Activated CD4-positive, alpha-beta T cell treated with anti-CD3 and anti-CD28 coated beads for 4 hours (primary cell): ENCODE measurements around the gene ACTA1.
"Not testable (repeated sequence)": the region's sequence is repeated elsewhere in the genome, so short reads cannot be mapped to it uniquely, and the experiment has no call there.

ENCODE experiments used
- DNase-seq, 2 donors: peaks; one replicate each; pipeline ENCODE4 v3.0.0-alpha.2; 2020

ACTA1 gene

GRCh38 chr1:229407206-229408026 is 26.5 kb downstream of the ACTA1 start:
- no peak for DNase-seq

- no peak for DNase-seq
Measured at GRCh38 chr1:229406798-229407197, 27.1 kb downstream of the ACTA1 start.

- DNase-seq, result no peak
Measured at GRCh38 chr1:229403573-229403972, 30.3 kb downstream of the ACTA1 start.

GRCh38 chr1:229402993-229403392 is 30.9 kb downstream of the ACTA1 start:
- no peak for DNase-seq

- DNase-seq, result not testable (repeated sequence)
Measured at GRCh38 chr1:229402329-229402728, 31.6 kb downstream of the ACTA1 start.

- DNase-seq, result no peak
Measured at GRCh38 chr1:229397762-229398161, 36.1 kb downstream of the ACTA1 start.

GRCh38 chr1:229396585-229397206 is 37.2 kb downstream of the ACTA1 start:
- DNase-seq, result no peak

GRCh38 chr1:229394517-229394916 is 39.4 kb downstream of the ACTA1 start:
- DNase-seq, result not testable (repeated sequence)

GRCh38 chr1:229392936-229393335 is 41.0 kb downstream of the ACTA1 start:
- no peak for DNase-seq

GRCh38 chr1:229390130-229390529 is 43.8 kb downstream of the ACTA1 start:
- DNase-seq, result no peak

GRCh38 chr1:229388897-229389580 is 44.9 kb downstream of the ACTA1 start:
- no peak for DNase-seq

GRCh38 chr1:229385853-229386456 is 47.9 kb downstream of the ACTA1 start:
- no peak for DNase-seq

- no peak for DNase-seq
Measured at GRCh38 chr1:229384822-229385221, 49.1 kb downstream of the ACTA1 start.

- no peak for DNase-seq
Measured at GRCh38 chr1:229383961-229384360, 49.9 kb downstream of the ACTA1 start.

- DNase-seq, result no peak
Measured at GRCh38 chr1:229383188-229383587, 50.7 kb downstream of the ACTA1 start.
